Measurements from ENCODE around the gene MYADM. TPM values are rescaled to one million over a fixed set of nuclear protein-coding genes. Genes with fewer than 3 reads are reported as not detected.

The MYADM gene
- total RNA-seq, 1 experiment from 2014 or later = 78.6 TPM

DNA sequence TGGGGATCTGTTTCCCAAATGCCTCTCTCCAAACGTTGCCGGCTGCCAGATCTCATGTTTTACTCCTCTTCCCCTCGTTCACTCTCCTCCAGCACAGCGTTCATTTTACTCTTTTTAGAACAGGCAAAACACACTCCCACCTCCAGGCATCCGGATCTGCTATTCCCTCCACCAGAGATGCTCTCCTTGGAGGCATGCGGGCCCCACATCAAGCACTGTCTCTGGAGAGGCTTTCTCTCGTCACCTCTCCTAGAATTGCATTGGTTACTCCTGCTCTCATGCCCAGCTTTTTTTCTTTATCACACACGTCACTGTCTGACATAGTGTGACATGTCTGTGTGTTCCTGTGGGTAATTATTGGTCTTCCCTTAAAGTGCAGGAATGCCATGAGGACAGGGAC lies 20.1 kb upstream of the MYADM start (continued):
- TF ChIP-seq, protein P1, sequence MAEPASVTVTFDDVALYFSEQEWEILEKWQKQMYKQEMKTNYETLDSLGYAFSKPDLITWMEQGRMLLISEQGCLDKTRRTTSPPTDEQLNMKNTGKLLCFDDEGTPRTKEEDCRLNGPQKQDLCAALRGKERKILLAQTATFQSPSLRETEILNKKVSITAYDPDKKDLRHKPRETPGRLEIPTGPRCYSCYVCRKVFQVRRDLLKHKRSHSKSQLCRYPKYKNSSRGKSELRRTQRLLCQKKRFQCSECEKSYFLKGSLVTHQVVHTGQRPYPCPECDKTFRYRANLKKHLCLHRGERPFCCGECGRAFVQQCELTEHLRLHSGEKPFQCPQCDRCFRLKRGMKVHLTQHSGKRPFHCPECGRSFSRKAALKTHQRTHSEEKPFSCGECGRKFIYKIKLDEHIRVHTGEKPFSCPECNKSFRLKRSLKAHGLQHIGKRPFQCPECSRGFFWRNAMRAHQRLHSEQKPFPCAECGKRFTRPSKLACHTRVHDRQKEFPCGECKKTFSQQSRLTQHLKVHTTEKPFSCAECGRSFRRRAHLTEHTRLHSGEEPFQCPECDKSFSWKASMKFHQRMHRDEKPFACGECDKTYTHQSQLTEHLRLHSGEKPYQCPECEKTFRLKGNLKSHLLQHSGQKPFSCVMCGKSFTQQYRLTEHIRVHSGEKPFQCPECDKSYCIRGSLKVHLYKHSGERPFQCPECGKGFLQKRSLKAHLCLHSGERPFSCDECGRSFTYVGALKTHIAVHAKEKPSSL (CRISPR knock-in tag; conservative IDR thresholded peaks at IDR 0.05) = no peak
- TF ChIP-seq NFE2L1 (CRISPR knock-in tag; IDR thresholded peaks at IDR 0.05) = no peak

DNA sequence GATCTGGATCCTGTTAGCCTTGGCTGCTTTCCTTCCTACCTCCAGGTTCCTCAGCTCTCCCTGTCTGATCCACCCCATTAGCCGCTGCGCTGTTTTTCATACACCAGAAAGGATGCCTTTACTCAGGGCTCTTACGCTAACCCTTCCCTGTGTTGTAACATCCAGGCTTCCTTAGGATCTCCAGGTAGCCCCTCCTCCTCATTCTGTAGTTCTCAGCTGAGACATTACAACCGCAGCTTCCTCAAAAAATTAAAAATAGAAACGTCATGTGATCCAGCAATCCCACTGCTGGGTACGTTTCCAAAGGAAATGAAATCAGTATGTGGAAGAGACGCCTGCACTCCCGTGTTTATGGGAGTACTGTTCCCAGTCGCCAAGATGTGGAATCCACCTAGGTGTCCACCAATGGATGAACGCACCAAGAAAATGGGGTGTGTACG lies 18.4 kb upstream of the MYADM start:
- POLR2A ChIA-PET = interaction anchor here (0.6 to 1.0 kb wide), 3 partner anchors 18 to 93 kb away, joined by 3 to 4 read pairs (median 3); partner anchors contain the start of gene MYADM
- ATAC-seq = no peak
- Mint-ChIP-seq H3K4me3 (no peak overlapping the region), H3K27ac (no peak overlapping the region), H3K36me3 (no peaks in the 10 kb centered on the region), H3K27me3 (ENCODE audit: low read depth) (peaks cover 12% of the 10 kb centered on the region; the same call in 1 of the 2 replicates), H3K4me1 (peaks cover 6% of the 10 kb centered on the region), H3K9me3 (no peaks in the 10 kb centered on the region)
- TF ChIP-seq ZNF396 (CRISPR knock-in tag; IDR thresholded peaks at IDR 0.05; ENCODE audit: borderline replicate concordance) (no peak), ZNF263 (CRISPR knock-in tag; IDR thresholded peaks at IDR 0.05; ENCODE audit: low read depth) (no peak), GTF2I (CRISPR knock-in tag; conservative IDR thresholded peaks at IDR 0.05) (no peak), EMX1 (CRISPR knock-in tag; IDR thresholded peaks at IDR 0.05) (no peak), ZNF121 (CRISPR knock-in tag; IDR thresholded peaks at IDR 0.05) (no peak), ESRRA (CRISPR knock-in tag; IDR thresholded peaks at IDR 0.05; ENCODE audit: borderline replicate concordance) (no peak), KAT7 (CRISPR knock-in tag; IDR thresholded peaks at IDR 0.05; ENCODE audit: borderline replicate concordance) (no peak), TEAD1 (CRISPR knock-in tag; IDR thresholded peaks at IDR 0.05) (no peak)
- TF ChIP-seq, protein P2, sequence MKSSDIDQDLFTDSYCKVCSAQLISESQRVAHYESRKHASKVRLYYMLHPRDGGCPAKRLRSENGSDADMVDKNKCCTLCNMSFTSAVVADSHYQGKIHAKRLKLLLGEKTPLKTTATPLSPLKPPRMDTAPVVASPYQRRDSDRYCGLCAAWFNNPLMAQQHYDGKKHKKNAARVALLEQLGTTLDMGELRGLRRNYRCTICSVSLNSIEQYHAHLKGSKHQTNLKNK (CRISPR knock-in tag; IDR thresholded peaks at IDR 0.05) = no peak
- TF ChIP-seq, protein P3, sequence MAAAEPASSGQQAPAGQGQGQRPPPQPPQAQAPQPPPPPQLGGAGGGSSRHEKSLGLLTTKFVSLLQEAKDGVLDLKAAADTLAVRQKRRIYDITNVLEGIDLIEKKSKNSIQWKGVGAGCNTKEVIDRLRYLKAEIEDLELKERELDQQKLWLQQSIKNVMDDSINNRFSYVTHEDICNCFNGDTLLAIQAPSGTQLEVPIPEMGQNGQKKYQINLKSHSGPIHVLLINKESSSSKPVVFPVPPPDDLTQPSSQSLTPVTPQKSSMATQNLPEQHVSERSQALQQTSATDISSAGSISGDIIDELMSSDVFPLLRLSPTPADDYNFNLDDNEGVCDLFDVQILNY (CRISPR knock-in tag; IDR thresholded peaks at IDR 0.05) = no peak
- TF ChIP-seq, protein P4, sequence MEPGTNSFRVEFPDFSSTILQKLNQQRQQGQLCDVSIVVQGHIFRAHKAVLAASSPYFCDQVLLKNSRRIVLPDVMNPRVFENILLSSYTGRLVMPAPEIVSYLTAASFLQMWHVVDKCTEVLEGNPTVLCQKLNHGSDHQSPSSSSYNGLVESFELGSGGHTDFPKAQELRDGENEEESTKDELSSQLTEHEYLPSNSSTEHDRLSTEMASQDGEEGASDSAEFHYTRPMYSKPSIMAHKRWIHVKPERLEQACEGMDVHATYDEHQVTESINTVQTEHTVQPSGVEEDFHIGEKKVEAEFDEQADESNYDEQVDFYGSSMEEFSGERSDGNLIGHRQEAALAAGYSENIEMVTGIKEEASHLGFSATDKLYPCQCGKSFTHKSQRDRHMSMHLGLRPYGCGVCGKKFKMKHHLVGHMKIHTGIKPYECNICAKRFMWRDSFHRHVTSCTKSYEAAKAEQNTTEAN (CRISPR knock-in tag; IDR thresholded peaks at IDR 0.05) = no peak
- TF ChIP-seq, protein P5, sequence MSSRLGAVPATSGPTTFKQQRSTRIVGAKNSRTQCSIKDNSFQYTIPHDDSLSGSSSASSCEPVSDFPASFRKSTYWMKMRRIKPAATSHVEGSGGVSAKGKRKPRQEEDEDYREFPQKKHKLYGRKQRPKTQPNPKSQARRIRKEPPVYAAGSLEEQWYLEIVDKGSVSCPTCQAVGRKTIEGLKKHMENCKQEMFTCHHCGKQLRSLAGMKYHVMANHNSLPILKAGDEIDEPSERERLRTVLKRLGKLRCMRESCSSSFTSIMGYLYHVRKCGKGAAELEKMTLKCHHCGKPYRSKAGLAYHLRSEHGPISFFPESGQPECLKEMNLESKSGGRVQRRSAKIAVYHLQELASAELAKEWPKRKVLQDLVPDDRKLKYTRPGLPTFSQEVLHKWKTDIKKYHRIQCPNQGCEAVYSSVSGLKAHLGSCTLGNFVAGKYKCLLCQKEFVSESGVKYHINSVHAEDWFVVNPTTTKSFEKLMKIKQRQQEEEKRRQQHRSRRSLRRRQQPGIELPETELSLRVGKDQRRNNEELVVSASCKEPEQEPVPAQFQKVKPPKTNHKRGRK (CRISPR knock-in tag; IDR thresholded peaks at IDR 0.05; ENCODE audit: borderline replicate concordance) = no peak
- TF ChIP-seq, protein P6, sequence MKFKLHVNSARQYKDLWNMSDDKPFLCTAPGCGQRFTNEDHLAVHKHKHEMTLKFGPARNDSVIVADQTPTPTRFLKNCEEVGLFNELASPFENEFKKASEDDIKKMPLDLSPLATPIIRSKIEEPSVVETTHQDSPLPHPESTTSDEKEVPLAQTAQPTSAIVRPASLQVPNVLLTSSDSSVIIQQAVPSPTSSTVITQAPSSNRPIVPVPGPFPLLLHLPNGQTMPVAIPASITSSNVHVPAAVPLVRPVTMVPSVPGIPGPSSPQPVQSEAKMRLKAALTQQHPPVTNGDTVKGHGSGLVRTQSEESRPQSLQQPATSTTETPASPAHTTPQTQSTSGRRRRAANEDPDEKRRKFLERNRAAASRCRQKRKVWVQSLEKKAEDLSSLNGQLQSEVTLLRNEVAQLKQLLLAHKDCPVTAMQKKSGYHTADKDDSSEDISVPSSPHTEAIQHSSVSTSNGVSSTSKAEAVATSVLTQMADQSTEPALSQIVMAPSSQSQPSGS (CRISPR knock-in tag; IDR thresholded peaks at IDR 0.05; ENCODE audit: borderline replicate concordance, low read depth) = no peak
- TF ChIP-seq, protein P7, sequence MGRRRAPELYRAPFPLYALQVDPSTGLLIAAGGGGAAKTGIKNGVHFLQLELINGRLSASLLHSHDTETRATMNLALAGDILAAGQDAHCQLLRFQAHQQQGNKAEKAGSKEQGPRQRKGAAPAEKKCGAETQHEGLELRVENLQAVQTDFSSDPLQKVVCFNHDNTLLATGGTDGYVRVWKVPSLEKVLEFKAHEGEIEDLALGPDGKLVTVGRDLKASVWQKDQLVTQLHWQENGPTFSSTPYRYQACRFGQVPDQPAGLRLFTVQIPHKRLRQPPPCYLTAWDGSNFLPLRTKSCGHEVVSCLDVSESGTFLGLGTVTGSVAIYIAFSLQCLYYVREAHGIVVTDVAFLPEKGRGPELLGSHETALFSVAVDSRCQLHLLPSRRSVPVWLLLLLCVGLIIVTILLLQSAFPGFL (CRISPR knock-in tag; IDR thresholded peaks at IDR 0.05; ENCODE audit: borderline replicate concordance) = no peak
- TF ChIP-seq, protein P8, sequence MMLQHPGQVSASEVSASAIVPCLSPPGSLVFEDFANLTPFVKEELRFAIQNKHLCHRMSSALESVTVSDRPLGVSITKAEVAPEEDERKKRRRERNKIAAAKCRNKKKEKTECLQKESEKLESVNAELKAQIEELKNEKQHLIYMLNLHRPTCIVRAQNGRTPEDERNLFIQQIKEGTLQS (CRISPR knock-in tag; conservative IDR thresholded peaks at IDR 0.05) = no peak
- TF ChIP-seq, protein P9, sequence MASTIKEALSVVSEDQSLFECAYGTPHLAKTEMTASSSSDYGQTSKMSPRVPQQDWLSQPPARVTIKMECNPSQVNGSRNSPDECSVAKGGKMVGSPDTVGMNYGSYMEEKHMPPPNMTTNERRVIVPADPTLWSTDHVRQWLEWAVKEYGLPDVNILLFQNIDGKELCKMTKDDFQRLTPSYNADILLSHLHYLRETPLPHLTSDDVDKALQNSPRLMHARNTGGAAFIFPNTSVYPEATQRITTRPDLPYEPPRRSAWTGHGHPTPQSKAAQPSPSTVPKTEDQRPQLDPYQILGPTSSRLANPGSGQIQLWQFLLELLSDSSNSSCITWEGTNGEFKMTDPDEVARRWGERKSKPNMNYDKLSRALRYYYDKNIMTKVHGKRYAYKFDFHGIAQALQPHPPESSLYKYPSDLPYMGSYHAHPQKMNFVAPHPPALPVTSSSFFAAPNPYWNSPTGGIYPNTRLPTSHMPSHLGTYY (CRISPR knock-in tag; IDR thresholded peaks at IDR 0.05) = no peak
- no peak for DNase-seq (ENCODE audit: low spot score)
- CTCF ChIA-PET = interaction anchor here (0.7 to 1.1 kb wide), 2 partner anchors 33 to 98 kb away, joined by 4 to 6 read pairs; partner anchors contain the start of gene PRKCG

All from WTC11 (cell line).